KMS-11 (cell line): ENCODE measurements around the gene MALAT1.
A peak's percentile ranks its signal among the peaks of the same experiment; 100 is the strongest.

Experiments
- H2AFZ ChIP-seq: fragments of 200-600 bp; sonication (generic); 2 replicates; pipeline ENCODE4 v1.6.1; 2016; ENCODE audit warnings: antibody characterized with exemption, mixed run types, low read depth
- H3K27ac ChIP-seq: fragments of 200-600 bp; sonication (generic); 2 replicates; pipeline ENCODE4 v1.6.1; 2016; ENCODE audit warnings: mild to moderate bottlenecking, mixed run types
- H3K27me3 ChIP-seq: fragments of 200-600 bp; sonication (generic); 2 replicates; pipeline ENCODE4 v1.6.1; 2017; ENCODE audit warnings: mild to moderate bottlenecking, low read depth, mixed run types, moderate library complexity; ENCODE audit not compliant: insufficient read depth
- H3K36me3 ChIP-seq: fragments of 200-600 bp; sonication (generic); 2 replicates; pipeline ENCODE4 v1.6.1; 2017; ENCODE audit warnings: mild to moderate bottlenecking, mixed run types; ENCODE audit not compliant: insufficient read depth
- H3K4me1 ChIP-seq: fragments of 200-600 bp; sonication (generic); 2 replicates; pipeline ENCODE4 v1.6.1; 2016; ENCODE audit warnings: mild to moderate bottlenecking, low read depth, mixed run types; ENCODE audit not compliant: poor library complexity, severe bottlenecking
- H3K4me2 ChIP-seq: fragments of 200-600 bp; sonication (generic); 2 replicates; pipeline ENCODE4 v1.7.0; 2016; ENCODE audit warnings: mild to moderate bottlenecking, mixed run types
- H3K4me3 ChIP-seq: fragments of 200-600 bp; sonication (generic); IDR thresholded peaks from 2 replicates; pipeline ENCODE4 v1.6.1; 2017; ENCODE audit warnings: low read depth, low read length, mixed read lengths; ENCODE audit not compliant: insufficient read depth
- H3K79me2 ChIP-seq: fragments of 200-600 bp; sonication (generic); 2 replicates; pipeline ENCODE4 v1.6.1; 2016; ENCODE audit warnings: low read depth, mixed run types; ENCODE audit not compliant: insufficient read depth
- H3K9ac ChIP-seq: fragments of 200-600 bp; sonication (generic); 2 replicates; pipeline ENCODE4 v1.6.1; 2016; ENCODE audit warnings: mild to moderate bottlenecking, mixed run types
- H4K20me1 ChIP-seq: fragments of 200-600 bp; sonication (generic); 2 replicates; pipeline ENCODE4 v1.6.1; 2016; ENCODE audit warnings: mild to moderate bottlenecking, mixed run types; ENCODE audit not compliant: insufficient read depth
- TF ChIP-seq, protein P1 (sequence below): fragments of 200-600 bp; sonication (generic); conservative IDR thresholded peaks from 2 replicates; pipeline ENCODE4 v1.6.1; 2017; ENCODE audit warnings: low read depth, mild to moderate bottlenecking, antibody characterized with exemption, low read length, moderate library complexity, mixed read lengths

Gene MALAT1

DNA sequence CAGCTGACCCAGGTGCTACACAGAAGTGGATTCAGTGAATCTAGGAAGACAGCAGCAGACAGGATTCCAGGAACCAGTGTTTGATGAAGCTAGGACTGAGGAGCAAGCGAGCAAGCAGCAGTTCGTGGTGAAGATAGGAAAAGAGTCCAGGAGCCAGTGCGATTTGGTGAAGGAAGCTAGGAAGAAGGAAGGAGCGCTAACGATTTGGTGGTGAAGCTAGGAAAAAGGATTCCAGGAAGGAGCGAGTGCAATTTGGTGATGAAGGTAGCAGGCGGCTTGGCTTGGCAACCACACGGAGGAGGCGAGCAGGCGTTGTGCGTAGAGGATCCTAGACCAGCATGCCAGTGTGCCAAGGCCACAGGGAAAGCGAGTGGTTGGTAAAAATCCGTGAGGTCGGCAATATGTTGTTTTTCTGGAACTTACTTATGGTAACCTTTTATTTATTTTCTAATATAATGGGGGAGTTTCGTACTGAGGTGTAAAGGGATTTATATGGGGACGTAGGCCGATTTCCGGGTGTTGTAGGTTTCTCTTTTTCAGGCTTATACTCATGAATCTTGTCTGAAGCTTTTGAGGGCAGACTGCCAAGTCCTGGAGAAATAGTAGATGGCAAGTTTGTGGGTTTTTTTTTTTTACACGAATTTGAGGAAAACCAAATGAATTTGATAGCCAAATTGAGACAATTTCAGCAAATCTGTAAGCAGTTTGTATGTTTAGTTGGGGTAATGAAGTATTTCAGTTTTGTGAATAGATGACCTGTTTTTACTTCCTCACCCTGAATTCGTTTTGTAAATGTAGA is 1.7 kb downstream of the MALAT1 start:
- H3K4me3 ChIP-seq = no peak overlapping the region
- peak overlapping the region; percentile 94 for H3K4me2 ChIP-seq
- peaks cover 35% of the 10 kb centered on the region for H3K4me1 ChIP-seq
- peak overlapping the region; percentile 99 for H3K27ac ChIP-seq
- peaks cover 64% of the 10 kb centered on the region for H4K20me1 ChIP-seq
- no peak overlapping the region for H2AFZ ChIP-seq
- peak overlapping the region; percentile 100 for H3K9ac ChIP-seq
- H3K36me3 ChIP-seq = peaks cover 63% of the 10 kb centered on the region
- TF ChIP-seq, protein P1, sequence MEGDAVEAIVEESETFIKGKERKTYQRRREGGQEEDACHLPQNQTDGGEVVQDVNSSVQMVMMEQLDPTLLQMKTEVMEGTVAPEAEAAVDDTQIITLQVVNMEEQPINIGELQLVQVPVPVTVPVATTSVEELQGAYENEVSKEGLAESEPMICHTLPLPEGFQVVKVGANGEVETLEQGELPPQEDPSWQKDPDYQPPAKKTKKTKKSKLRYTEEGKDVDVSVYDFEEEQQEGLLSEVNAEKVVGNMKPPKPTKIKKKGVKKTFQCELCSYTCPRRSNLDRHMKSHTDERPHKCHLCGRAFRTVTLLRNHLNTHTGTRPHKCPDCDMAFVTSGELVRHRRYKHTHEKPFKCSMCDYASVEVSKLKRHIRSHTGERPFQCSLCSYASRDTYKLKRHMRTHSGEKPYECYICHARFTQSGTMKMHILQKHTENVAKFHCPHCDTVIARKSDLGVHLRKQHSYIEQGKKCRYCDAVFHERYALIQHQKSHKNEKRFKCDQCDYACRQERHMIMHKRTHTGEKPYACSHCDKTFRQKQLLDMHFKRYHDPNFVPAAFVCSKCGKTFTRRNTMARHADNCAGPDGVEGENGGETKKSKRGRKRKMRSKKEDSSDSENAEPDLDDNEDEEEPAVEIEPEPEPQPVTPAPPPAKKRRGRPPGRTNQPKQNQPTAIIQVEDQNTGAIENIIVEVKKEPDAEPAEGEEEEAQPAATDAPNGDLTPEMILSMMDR = no peak
- no peaks in the 10 kb centered on the region for H3K27me3 ChIP-seq
- H3K79me2 ChIP-seq = peaks cover 91% of the 10 kb centered on the region

DNA sequence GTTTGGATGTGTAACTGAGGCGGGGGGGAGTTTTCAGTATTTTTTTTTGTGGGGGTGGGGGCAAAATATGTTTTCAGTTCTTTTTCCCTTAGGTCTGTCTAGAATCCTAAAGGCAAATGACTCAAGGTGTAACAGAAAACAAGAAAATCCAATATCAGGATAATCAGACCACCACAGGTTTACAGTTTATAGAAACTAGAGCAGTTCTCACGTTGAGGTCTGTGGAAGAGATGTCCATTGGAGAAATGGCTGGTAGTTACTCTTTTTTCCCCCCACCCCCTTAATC is 2.3 kb downstream of the MALAT1 start:
- peak overlapping the region; percentile 94 for H3K4me2 ChIP-seq
- no peak overlapping the region for H2AFZ ChIP-seq
- TF ChIP-seq, protein P1 = no peak
- H3K36me3 ChIP-seq = peaks cover 63% of the 10 kb centered on the region
- peaks cover 91% of the 10 kb centered on the region for H3K79me2 ChIP-seq
- H3K4me3 ChIP-seq = no peak overlapping the region
- peaks cover 64% of the 10 kb centered on the region for H4K20me1 ChIP-seq
- peak overlapping the region; percentile 99 for H3K27ac ChIP-seq
- peaks cover 35% of the 10 kb centered on the region for H3K4me1 ChIP-seq
- peak overlapping the region; percentile 100 for H3K9ac ChIP-seq
- no peaks in the 10 kb centered on the region for H3K27me3 ChIP-seq

DNA sequence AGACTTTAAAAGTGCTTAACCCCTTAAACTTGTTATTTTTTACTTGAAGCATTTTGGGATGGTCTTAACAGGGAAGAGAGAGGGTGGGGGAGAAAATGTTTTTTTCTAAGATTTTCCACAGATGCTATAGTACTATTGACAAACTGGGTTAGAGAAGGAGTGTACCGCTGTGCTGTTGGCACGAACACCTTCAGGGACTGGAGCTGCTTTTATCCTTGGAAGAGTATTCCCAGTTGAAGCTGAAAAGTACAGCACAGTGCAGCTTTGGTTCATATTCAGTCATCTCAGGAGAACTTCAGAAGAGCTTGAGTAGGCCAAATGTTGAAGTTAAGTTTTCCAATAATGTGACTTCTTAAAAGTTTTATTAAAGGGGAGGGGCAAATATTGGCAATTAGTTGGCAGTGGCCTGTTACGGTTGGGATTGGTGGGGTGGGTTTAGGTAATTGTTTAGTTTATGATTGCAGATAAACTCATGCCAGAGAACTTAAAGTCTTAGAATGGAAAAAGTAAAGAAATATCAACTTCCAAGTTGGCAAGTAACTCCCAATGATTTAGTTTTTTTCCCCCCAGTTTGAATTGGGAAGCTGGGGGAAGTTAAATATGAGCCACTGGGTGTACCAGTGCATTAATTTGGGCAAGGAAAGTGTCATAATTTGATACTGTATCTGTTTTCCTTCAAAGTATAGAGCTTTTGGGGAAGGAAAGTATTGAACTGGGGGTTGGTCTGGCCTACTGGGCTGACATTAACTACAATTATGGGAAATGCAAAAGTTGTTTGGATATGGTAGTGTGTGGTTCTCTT is 2.8 kb downstream of the MALAT1 start:
- Histone ChIP-seq H3K4me3 (no peak overlapping the region), H3K27ac (peak overlapping the region; percentile 99), H3K79me2 (peaks cover 90% of the 10 kb centered on the region), H3K36me3 (peaks cover 63% of the 10 kb centered on the region), H4K20me1 (peaks cover 64% of the 10 kb centered on the region), H3K27me3 (no peaks in the 10 kb centered on the region), H3K4me2 (peak overlapping the region; percentile 94), H3K4me1 (peaks cover 35% of the 10 kb centered on the region), H3K9ac (peak overlapping the region; percentile 100), H2AFZ (no peak overlapping the region)
- TF ChIP-seq, protein P1 = no peak

DNA sequence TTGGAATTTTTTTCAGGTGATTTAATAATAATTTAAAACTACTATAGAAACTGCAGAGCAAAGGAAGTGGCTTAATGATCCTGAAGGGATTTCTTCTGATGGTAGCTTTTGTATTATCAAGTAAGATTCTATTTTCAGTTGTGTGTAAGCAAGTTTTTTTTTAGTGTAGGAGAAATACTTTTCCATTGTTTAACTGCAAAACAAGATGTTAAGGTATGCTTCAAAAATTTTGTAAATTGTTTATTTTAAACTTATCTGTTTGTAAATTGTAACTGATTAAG is 3.4 kb downstream of the MALAT1 start:
- H3K9ac ChIP-seq = peak overlapping the region; percentile 100
- H3K79me2 ChIP-seq = peaks cover 90% of the 10 kb centered on the region
- TF ChIP-seq, protein P1 = no peak
- H3K4me2 ChIP-seq = peak overlapping the region; percentile 94
- H3K27me3 ChIP-seq = no peaks in the 10 kb centered on the region
- peak overlapping the region; percentile 99 for H3K27ac ChIP-seq
- H3K4me1 ChIP-seq = peaks cover 41% of the 10 kb centered on the region
- H4K20me1 ChIP-seq = peaks cover 64% of the 10 kb centered on the region
- H3K4me3 ChIP-seq = no peak overlapping the region
- no peak overlapping the region for H2AFZ ChIP-seq
- H3K36me3 ChIP-seq = peaks cover 63% of the 10 kb centered on the region
